Right cardiac atrium (tissue), 5 donors: ENCODE measurements around the gene NPAS3. TPM values are rescaled to one million over a fixed set of nuclear protein-coding genes. Genes with fewer than 3 reads are reported as not detected.

ENCODE experiments used
- ATAC-seq, 2 donors: fragments of 200-7000 bp; cut with Tn5 transposase; one replicate each; pipeline versions ENCODE4 v1.8.0 to v1.9.1; 2020; ENCODE audit warnings: moderate library complexity in 2 of 2, mild to moderate bottlenecking in 1 of 2
- DNase-seq, 3 donors: peaks; one replicate each; pipeline ENCODE4 v3.0.0-alpha.2; 2020
- H3K27ac ChIP-seq: one replicate; pipeline ENCODE4 v1.5.1; 2013; ENCODE audit warnings: mild to moderate bottlenecking, low read length, control low read depth, moderate library complexity
- H3K27me3 ChIP-seq: one replicate; pipeline ENCODE4 v1.6.1; 2013; ENCODE audit not compliant: control insufficient read depth, insufficient read depth
- H3K4me1 ChIP-seq: one replicate; pipeline ENCODE4 v1.6.1; 2013; ENCODE audit warnings: low read length; ENCODE audit not compliant: control insufficient read depth, insufficient read depth
- H3K4me3 ChIP-seq: one replicate; pipeline ENCODE4 v1.5.1; 2013; ENCODE audit warnings: low read length, control low read depth
- H3K9me3 ChIP-seq: one replicate; pipeline ENCODE4 v1.6.1; 2013; ENCODE audit warnings: low read length; ENCODE audit not compliant: control insufficient read depth
- WGBS: extraction: QIAGEN DNeasy Blood & Tissue Kit; methylation state at CpG from one replicate; pipeline ENCODE4 v1.1.7; 2013; 5-methylcytosine and 5-hydroxymethylcytosine counted together
- intact Hi-C, 4 donors: fragments of 100-400 bp; cut with DNase I; formaldehyde crosslinking; loops; one replicate each; pipeline versions ENCODE4 v1.11.0 to v1.14.0; 2022 to 2023
- polyA plus RNA-seq: library from polyadenylated mRNA; stranded (reverse); fragments of 200-250 nt; gene quantifications from one replicate; pipeline ENCODE4 v1.2.3, GENCODE V29; 2013
- total RNA-seq, 4 donors: library from RNA; stranded (reverse); fragmentation: NEBNext Ultra II Directional; extraction: Animal tissue kit (Norgen Biotek cat#: 25700); gene quantifications; one replicate each; pipeline ENCODE4 v1.2.1, GENCODE V29; 2021
- donor health status: healthy with polysubstance abuse.
- donor health status: DM: no; HTN: yes; CAD: no.
- donor health status: DM: no; HTN: no; CAD: no.
- donor health status: DM: no; HTN: yes; CAD: no; lungs with severe emphysema.
- donor health status: DM: yes; HTN: yes; CAD: no.

Gene NPAS3
- total and polyA plus RNA-seq, 5 donors = 0.48 to 5.7 (median 4.0) TPM

- WGBS = 65% methylated on average over 9 of the region's 9 CpGs
- Histone ChIP-seq H3K4me3 (no peak overlapping the region), H3K9me3 (no peaks in the 10 kb centered on the region), H3K4me1 (no peaks in the 10 kb centered on the region), H3K27me3 (no peaks in the 10 kb centered on the region), H3K27ac (no peak overlapping the region)
- DNase-seq (no peak), ATAC-seq (peak in 1 of 2 donors; percentile 45)
- intact Hi-C loops = loop anchor here in 2 of 4 donors (5.0 kb wide), 2 partner anchors 391 to 466 kb away; no protein-coding TSS in a partner anchor
Observed at GRCh38 chr14:33836203-33836899, 897.7 kb downstream of the NPAS3 start.

- Histone ChIP-seq H3K4me3 (no peak overlapping the region), H3K27ac (no peak overlapping the region), H3K9me3 (no peaks in the 10 kb centered on the region), H3K27me3 (no peaks in the 10 kb centered on the region), H3K4me1 (no peaks in the 10 kb centered on the region)
- DNase-seq (no peak), ATAC-seq (no peak)
- 91% methylated on average over 10 of the region's 10 CpGs for WGBS
- intact Hi-C loops = loop anchor here in 2 of 4 donors (5.0 kb wide), 2 partner anchors 390 to 465 kb away; no protein-coding TSS in a partner anchor
Observed at GRCh38 chr14:33836900-33837577, 898.4 kb downstream of the NPAS3 start.

GRCh38 chr14:33837943-33838683 lies 899.4 kb downstream of the NPAS3 start:
- Histone ChIP-seq H3K4me3 (no peak overlapping the region), H3K9me3 (no peaks in the 10 kb centered on the region), H3K4me1 (no peaks in the 10 kb centered on the region), H3K27me3 (no peaks in the 10 kb centered on the region), H3K27ac (no peak overlapping the region)
- intact Hi-C loops = loop anchor here in 3 of 4 donors (2.0 to 5.0 kb wide), 3 partner anchors 389 to 464 kb away; no protein-coding TSS in a partner anchor
- WGBS = 38% methylated on average over 4 of the region's 4 CpGs
- ATAC-seq (no peak), DNase-seq (no peak)

GRCh38 chr14:33839193-33840076 lies 900.8 kb downstream of the NPAS3 start:
- no peaks in the 10 kb centered on the region for H3K4me1 ChIP-seq
- H3K9me3 ChIP-seq = no peaks in the 10 kb centered on the region
- no peak overlapping the region for H3K4me3 ChIP-seq
- DNase-seq (peak; percentile 47 to 73 (median 68)), ATAC-seq (peak; percentile 74 to 84)
- no peak overlapping the region for H3K27ac ChIP-seq
- intact Hi-C loops = loop anchor here (2.0 to 10.0 kb wide), 7 partner anchors 105 to 465 kb away; no protein-coding TSS in a partner anchor
- WGBS = 45% methylated on average over 16 of the region's 16 CpGs
- no peaks in the 10 kb centered on the region for H3K27me3 ChIP-seq

- Histone ChIP-seq H3K4me1 (no peaks in the 10 kb centered on the region), H3K4me3 (no peak overlapping the region), H3K27me3 (no peaks in the 10 kb centered on the region), H3K27ac (no peak overlapping the region), H3K9me3 (no peaks in the 10 kb centered on the region)
- WGBS = 96% methylated on average over 3 of the region's 3 CpGs
- DNase-seq = no peak
- ATAC-seq = no peak
- intact Hi-C loops = loop anchor here (5.0 to 10.0 kb wide), 5 partner anchors 104 to 464 kb away; no protein-coding TSS in a partner anchor
Observed at GRCh38 chr14:33840797-33841196, 902.1 kb downstream of the NPAS3 start.

GRCh38 chr14:33842299-33842698 lies 903.6 kb downstream of the NPAS3 start:
- H3K4me1 ChIP-seq = no peaks in the 10 kb centered on the region
- H3K9me3 ChIP-seq = no peaks in the 10 kb centered on the region
- no peak overlapping the region for H3K4me3 ChIP-seq
- intact Hi-C loops = loop anchor here (5.0 to 10.0 kb wide), 5 partner anchors 103 to 463 kb away; no protein-coding TSS in a partner anchor
- no peak for DNase-seq
- ATAC-seq = no peak
- WGBS = 97% methylated on average over 1 of the region's 1 CpG
- H3K27me3 ChIP-seq = no peaks in the 10 kb centered on the region
- no peak overlapping the region for H3K27ac ChIP-seq

GRCh38 chr14:33844118-33844517 lies 905.4 kb downstream of the NPAS3 start:
- DNase-seq (no peak), ATAC-seq (no peak)
- no peak overlapping the region for H3K27ac ChIP-seq
- no peak overlapping the region for H3K4me3 ChIP-seq
- H3K4me1 ChIP-seq = no peaks in the 10 kb centered on the region
- 89% methylated on average over 3 of the region's 3 CpGs for WGBS
- no peaks in the 10 kb centered on the region for H3K27me3 ChIP-seq
- intact Hi-C loops = loop anchor here (5.0 to 10.0 kb wide), 5 partner anchors 101 to 461 kb away; no protein-coding TSS in a partner anchor
- no peaks in the 10 kb centered on the region for H3K9me3 ChIP-seq

GRCh38 chr14:33846100-33846824 lies 907.6 kb downstream of the NPAS3 start:
- intact Hi-C loops = loop anchor here in 3 of 4 donors (5.0 to 10.0 kb wide), 5 partner anchors 99 to 459 kb away; no protein-coding TSS in a partner anchor
- 92% methylated on average over 8 of the region's 8 CpGs for WGBS
- Histone ChIP-seq H3K4me1 (no peaks in the 10 kb centered on the region), H3K27me3 (no peaks in the 10 kb centered on the region), H3K9me3 (no peaks in the 10 kb centered on the region), H3K4me3 (no peak overlapping the region), H3K27ac (no peak overlapping the region)
- DNase-seq (no peak), ATAC-seq (no peak)

GRCh38 chr14:33847066-33847465 lies 908.4 kb downstream of the NPAS3 start:
- 97% methylated on average over 1 of the region's 1 CpG for WGBS
- Histone ChIP-seq H3K27me3 (no peaks in the 10 kb centered on the region), H3K4me1 (no peaks in the 10 kb centered on the region), H3K27ac (no peak overlapping the region), H3K4me3 (no peak overlapping the region), H3K9me3 (no peaks in the 10 kb centered on the region)
- no peak for DNase-seq
- no peak for ATAC-seq
- intact Hi-C loops = loop anchor here in 3 of 4 donors (5.0 to 10.0 kb wide), 5 partner anchors 98 to 458 kb away; no protein-coding TSS in a partner anchor
